Keratinocyte (primary cell): ENCODE results near the gene YDJC. TPM values are rescaled to one million over a fixed set of nuclear protein-coding genes. Genes with fewer than 3 reads are reported as not detected.
"Not testable (repeated sequence)": the region's sequence is repeated elsewhere in the genome, so short reads cannot be mapped to it uniquely, and the experiment has no call there.

ENCODE experiments used
- DNase-seq: peaks from one replicate; pipeline ENCODE4 v3.0.0-alpha.2; 2011; ENCODE audit warnings: low read depth, missing footprints, low spot score
- FAIRE-seq: peaks from 2 replicates; lab custom pipeline; 2011; peaks lifted over from hg19 to GRCh38; lab: Jason Lieb, UNC
- H2AFZ ChIP-seq: 2 replicates; pipeline ENCODE4 v1.6.0; 2012; ENCODE audit warnings: low read length, control low read depth, inconsistent platforms; ENCODE audit not compliant: control insufficient read depth
- H3K27ac ChIP-seq: 2 replicates; pipeline ENCODE4 v1.5.1; 2011; ENCODE audit warnings: low read length; ENCODE audit not compliant: control insufficient read depth, insufficient read depth
- H3K27me3 ChIP-seq: 3 replicates; pipeline ENCODE4 v1.6.0; 2011; ENCODE audit warnings: low read length; ENCODE audit not compliant: control insufficient read depth, insufficient read depth; ENCODE audit errors: extremely low read depth
- H3K36me3 ChIP-seq, 2 experiments: 2 replicates in 1 of 2; 3 replicates in 1 of 2; pipeline ENCODE4 v1.5.1; 2011; ENCODE audit warnings: low read length in 2 of 2, mild to moderate bottlenecking in 1 of 2; ENCODE audit not compliant: control insufficient read depth in 2 of 2, insufficient read depth in 2 of 2; ENCODE audit errors: extremely low read depth in 1 of 2
- H3K4me1 ChIP-seq: 3 replicates; pipeline ENCODE4 v1.5.1; 2011; ENCODE audit warnings: low read length; ENCODE audit not compliant: control insufficient read depth, insufficient read depth; ENCODE audit errors: extremely low read depth
- H3K4me2 ChIP-seq: 3 replicates; pipeline ENCODE4 v1.6.0; 2011; ENCODE audit warnings: low read depth, low read length; ENCODE audit not compliant: control insufficient read depth, insufficient read depth; ENCODE audit errors: extremely low read depth
- H3K4me3 ChIP-seq, 3 experiments: fragments of 200-600 bp in 1 of 3; sonication (generic) in 1 of 3; 2 replicates in 2 of 3; 3 replicates in 1 of 3; pipeline ENCODE4 v1.5.1; 2011 to 2016; ENCODE audit warnings: low read length in 3 of 3, mild to moderate bottlenecking in 3 of 3, control low read depth in 2 of 3, inconsistent platforms in 1 of 3, low read depth in 1 of 3, mixed read lengths in 1 of 3, mixed run types in 1 of 3, moderate library complexity in 1 of 3; ENCODE audit not compliant: control insufficient read depth in 2 of 3, insufficient read depth in 2 of 3; ENCODE audit errors: extremely low read depth in 1 of 3
- H3K79me2 ChIP-seq: 2 replicates; pipeline ENCODE4 v1.6.0; 2012; ENCODE audit warnings: low read length; ENCODE audit not compliant: control insufficient read depth, insufficient read depth
- H3K9ac ChIP-seq: 3 replicates; pipeline ENCODE4 v1.6.0; 2011; ENCODE audit warnings: low read length; ENCODE audit not compliant: control insufficient read depth, insufficient read depth; ENCODE audit errors: extremely low read depth
- H3K9me1 ChIP-seq: 3 replicates; pipeline ENCODE4 v1.6.0; 2011; ENCODE audit warnings: low read length; ENCODE audit not compliant: control insufficient read depth, insufficient read depth; ENCODE audit errors: extremely low read depth
- H3K9me3 ChIP-seq: 2 replicates; pipeline ENCODE4 v1.5.1; 2012; ENCODE audit warnings: low read depth, low read length; ENCODE audit not compliant: control insufficient read depth
- H4K20me1 ChIP-seq: 3 replicates; pipeline ENCODE4 v1.6.0; 2011; ENCODE audit warnings: low read length; ENCODE audit not compliant: control insufficient read depth, insufficient read depth; ENCODE audit errors: extremely low read depth
- CTCF ChIP-seq, 3 experiments: IDR thresholded peaks in 1 of 3; conservative IDR thresholded peaks in 1 of 3; optimal IDR thresholded peaks in 1 of 3; 2 replicates in 2 of 3; 3 replicates in 1 of 3; pipeline versions ENCODE3 to v1.5.1; 2011; ENCODE audit warnings: low read length in 3 of 3, mild to moderate bottlenecking in 3 of 3, moderate library complexity in 2 of 3, control low read depth in 1 of 3, inconsistent platforms in 1 of 3; ENCODE audit not compliant: insufficient read depth in 2 of 3; ENCODE audit errors: extremely low read depth in 1 of 3
- EZH2 ChIP-seq: IDR thresholded peaks from one replicate; pipeline ENCODE4 v1.6.1; 2012; ENCODE audit warnings: inconsistent platforms, mild to moderate bottlenecking, low read length, moderate library complexity
- dilution Hi-C: fragments of 300-500 bp; cut with MboI; formaldehyde crosslinking; loops from one replicate; pipeline ENCODE4 v1.7.0; 2020; ENCODE audit warnings: low sequenced_read_pairs; ENCODE audit not compliant: extremely low pct_ligation_motif_present
- polyA plus RNA-seq, 5 experiments: library from polyadenylated mRNA; depleted of rRNA in 3 of 5; stranded (reverse) in 3 of 5; stranded (forward) in 1 of 5; unstranded in 1 of 5; fragments of >200 nt; gene quantifications; 1 replicate in 1 of 5; 2 replicates in 3 of 5; 3 replicates in 1 of 5; pipeline versions ENCODE4 v1.2.1 to v1.2.3, GENCODE V29; 2011 to 2012; ENCODE audit warnings: missing spikeins in 2 of 5, low read depth in 1 of 5, low replicate concordance in 1 of 5

YDJC gene
- polyA plus RNA-seq, 1 donor (not counting 4 experiments of a cell fraction or from before 2014, with no cell fraction given): 18.2 TPM

GRCh38 chr22:21582801-21583740 lies 46.8 kb downstream of the YDJC start:
- H4K20me1 ChIP-seq: peaks cover 62% of the 10 kb centered on the region
- no peak overlapping the region for H3K27ac ChIP-seq
- dilution Hi-C loops: no loop called here

GRCh38 chr22:21581009-21581713 lies 48.7 kb downstream of the YDJC start:
- H3K9me3 ChIP-seq, H3K4me2 ChIP-seq, H3K27me3 ChIP-seq, H3K27ac ChIP-seq, DNase-seq, FAIRE-seq, H3K4me1 ChIP-seq, H3K9ac ChIP-seq, H3K4me3 ChIP-seq, dilution Hi-C loops, H2AFZ ChIP-seq: not testable (repeated sequence)
- H4K20me1 ChIP-seq: peaks cover 64% of the 10 kb centered on the region
- peaks cover 98% of the 10 kb centered on the region for H3K79me2 ChIP-seq
- H3K9me1 ChIP-seq: peaks cover 12% of the 10 kb centered on the region
- peaks cover 3 to 14% of the 10 kb centered on the region in 2 experiments for H3K36me3 ChIP-seq

More at GRCh38 chr22:21582801-21583740, 46.8 kb downstream of the YDJC start:
- Histone ChIP-seq H3K79me2 (peaks cover 99% of the 10 kb centered on the region), H3K27me3 (no peaks in the 10 kb centered on the region), H3K9me3 (no peaks in the 10 kb centered on the region), H3K9me1 (peaks cover 14% of the 10 kb centered on the region), H3K9ac (no peak overlapping the region), H3K4me1 (no peaks in the 10 kb centered on the region), H3K4me2 (no peak overlapping the region), H2AFZ (no peak overlapping the region), H3K4me3 (no peak overlapping the region), H3K36me3 (peaks cover 5 to 14% of the 10 kb centered on the region in 2 experiments)
- no peak for TF ChIP-seq EZH2
- no peak for TF ChIP-seq CTCF (optimal IDR thresholded peaks at IDR 0.05 in 1 of 3, IDR thresholded peaks at IDR 0.05 in 1 of 3, conservative IDR thresholded peaks at IDR 0.05 in 1 of 3; ENCODE audit: extremely low read depth in 1 of 3, insufficient read depth in 2 of 3, low read length in 3 of 3)
- DNase-seq: no peak
- FAIRE-seq: no peak

- H3K27me3 ChIP-seq, H3K9ac ChIP-seq, DNase-seq, H3K9me1 ChIP-seq, FAIRE-seq, H3K4me2 ChIP-seq, H3K27ac ChIP-seq, dilution Hi-C loops, H3K4me1 ChIP-seq, H2AFZ ChIP-seq, H3K4me3 ChIP-seq, H3K9me3 ChIP-seq: not testable (repeated sequence)
- peaks cover 3 to 11% of the 10 kb centered on the region in 2 experiments for H3K36me3 ChIP-seq
- peaks cover 66% of the 10 kb centered on the region for H4K20me1 ChIP-seq
- H3K79me2 ChIP-seq: peaks cover 98% of the 10 kb centered on the region
Observed at GRCh38 chr22:21580623-21581007, 49.2 kb downstream of the YDJC start.
